Stomach (tissue), 4 donors: ENCODE data around the gene E2F8.

Experiments used
- POLR2A ChIP-seq, 4 donors: fragments of 450-650 bp; IDR thresholded peaks; one replicate each; pipeline ENCODE4 v1.6.1; 2016; ENCODE audit warnings: antibody characterized with exemption in 4 of 4, control low read depth in 2 of 4, mild to moderate bottlenecking in 1 of 4, moderate library complexity in 1 of 4
- POLR2AphosphoS5 ChIP-seq, 3 donors: sonication (generic); formaldehyde crosslinking; IDR thresholded peaks; one replicate each; pipeline ENCODE4 v1.6.1; 2016; ENCODE audit warnings: antibody characterized with exemption in 3 of 3
- TF ChIP-seq, protein P1 (sequence below), 7 experiments: fragments of 450-650 bp in 4 of 7; fragments of 200-600 bp in 3 of 7; sonication (generic) in 3 of 7; IDR thresholded peaks; one replicate each; pipeline ENCODE4 v1.5.1; 2016 to 2019; ENCODE audit warnings: antibody characterized with exemption in 7 of 7, control low read depth in 2 of 7, mild to moderate bottlenecking in 1 of 7

GRCh38 chr11:19244084-19244483 is 3.3 kb upstream of the E2F8 start:
- TF ChIP-seq, protein P1, sequence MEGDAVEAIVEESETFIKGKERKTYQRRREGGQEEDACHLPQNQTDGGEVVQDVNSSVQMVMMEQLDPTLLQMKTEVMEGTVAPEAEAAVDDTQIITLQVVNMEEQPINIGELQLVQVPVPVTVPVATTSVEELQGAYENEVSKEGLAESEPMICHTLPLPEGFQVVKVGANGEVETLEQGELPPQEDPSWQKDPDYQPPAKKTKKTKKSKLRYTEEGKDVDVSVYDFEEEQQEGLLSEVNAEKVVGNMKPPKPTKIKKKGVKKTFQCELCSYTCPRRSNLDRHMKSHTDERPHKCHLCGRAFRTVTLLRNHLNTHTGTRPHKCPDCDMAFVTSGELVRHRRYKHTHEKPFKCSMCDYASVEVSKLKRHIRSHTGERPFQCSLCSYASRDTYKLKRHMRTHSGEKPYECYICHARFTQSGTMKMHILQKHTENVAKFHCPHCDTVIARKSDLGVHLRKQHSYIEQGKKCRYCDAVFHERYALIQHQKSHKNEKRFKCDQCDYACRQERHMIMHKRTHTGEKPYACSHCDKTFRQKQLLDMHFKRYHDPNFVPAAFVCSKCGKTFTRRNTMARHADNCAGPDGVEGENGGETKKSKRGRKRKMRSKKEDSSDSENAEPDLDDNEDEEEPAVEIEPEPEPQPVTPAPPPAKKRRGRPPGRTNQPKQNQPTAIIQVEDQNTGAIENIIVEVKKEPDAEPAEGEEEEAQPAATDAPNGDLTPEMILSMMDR (IDR thresholded peaks at IDR 0.05): no peak
- TF ChIP-seq POLR2A (IDR thresholded peaks at IDR 0.05) (no peak), POLR2AphosphoS5 (IDR thresholded peaks at IDR 0.05) (peak in 2 of 3 donors; percentile 57 to 70)
